PC-3 (cell line): ENCODE measurements around the gene SMC6.

Source experiments
- EZH2phosphoT487 ChIP-seq: fragments of 300-600 bp; sonication (generic); IDR thresholded peaks from 2 replicates; pipeline ENCODE4 v1.6.1; 2018; ENCODE audit warnings: mild to moderate bottlenecking, antibody characterized with exemption, low read length, borderline replicate concordance
- TF ChIP-seq, protein P1 (sequence below): fragments of 300-600 bp; sonication (generic); conservative IDR thresholded peaks from 2 replicates; pipeline ENCODE4 v1.5.1; 2017; ENCODE audit warnings: antibody characterized with exemption, low read depth, mild to moderate bottlenecking, low read length

GRCh38 chr2:17756668-17757067 is 3.1 kb upstream of the SMC6 start:
- TF ChIP-seq, protein P1, sequence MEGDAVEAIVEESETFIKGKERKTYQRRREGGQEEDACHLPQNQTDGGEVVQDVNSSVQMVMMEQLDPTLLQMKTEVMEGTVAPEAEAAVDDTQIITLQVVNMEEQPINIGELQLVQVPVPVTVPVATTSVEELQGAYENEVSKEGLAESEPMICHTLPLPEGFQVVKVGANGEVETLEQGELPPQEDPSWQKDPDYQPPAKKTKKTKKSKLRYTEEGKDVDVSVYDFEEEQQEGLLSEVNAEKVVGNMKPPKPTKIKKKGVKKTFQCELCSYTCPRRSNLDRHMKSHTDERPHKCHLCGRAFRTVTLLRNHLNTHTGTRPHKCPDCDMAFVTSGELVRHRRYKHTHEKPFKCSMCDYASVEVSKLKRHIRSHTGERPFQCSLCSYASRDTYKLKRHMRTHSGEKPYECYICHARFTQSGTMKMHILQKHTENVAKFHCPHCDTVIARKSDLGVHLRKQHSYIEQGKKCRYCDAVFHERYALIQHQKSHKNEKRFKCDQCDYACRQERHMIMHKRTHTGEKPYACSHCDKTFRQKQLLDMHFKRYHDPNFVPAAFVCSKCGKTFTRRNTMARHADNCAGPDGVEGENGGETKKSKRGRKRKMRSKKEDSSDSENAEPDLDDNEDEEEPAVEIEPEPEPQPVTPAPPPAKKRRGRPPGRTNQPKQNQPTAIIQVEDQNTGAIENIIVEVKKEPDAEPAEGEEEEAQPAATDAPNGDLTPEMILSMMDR: no peak
- no peak for TF ChIP-seq EZH2phosphoT487
